HG02852 (cell line): Measurements from ENCODE around the gene MFF.

ENCODE experiments used
- ATAC-seq: cut with Tn5 transposase; IDR thresholded peaks from one replicate; pipeline ENCODE4 v1.9.1; 2021; ENCODE audit warnings: mild to moderate bottlenecking, moderate library complexity; ENCODE audit not compliant: unreplicated experiment

Gene MFF

DNA sequence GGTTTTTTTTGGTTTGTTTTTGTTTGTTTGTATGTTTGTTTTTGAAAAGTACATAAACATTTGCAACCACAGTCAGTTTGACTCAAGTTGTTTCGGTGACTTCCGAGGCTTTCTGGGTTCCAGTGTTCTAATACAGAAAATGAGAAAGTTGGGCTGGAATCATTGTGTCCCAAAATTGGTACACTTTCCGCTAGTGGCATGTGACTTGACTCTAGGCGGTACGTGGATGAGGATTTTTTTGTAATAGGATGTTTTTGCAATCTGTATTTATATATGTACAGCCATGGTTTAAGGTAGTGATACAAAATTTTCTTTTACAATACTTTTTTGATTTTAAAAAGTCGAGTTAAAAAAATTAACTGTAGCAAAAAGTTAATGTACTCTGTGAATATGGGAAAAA is 1.7 kb downstream of the MFF start:
- no peak for ATAC-seq

- ATAC-seq, result no peak
Observed at GRCh38 chr2:227335713-227336112, 10.7 kb downstream of the MFF start.

GRCh38 chr2:227337442-227337841 is 12.4 kb downstream of the MFF start:
- ATAC-seq, result no peak

DNA sequence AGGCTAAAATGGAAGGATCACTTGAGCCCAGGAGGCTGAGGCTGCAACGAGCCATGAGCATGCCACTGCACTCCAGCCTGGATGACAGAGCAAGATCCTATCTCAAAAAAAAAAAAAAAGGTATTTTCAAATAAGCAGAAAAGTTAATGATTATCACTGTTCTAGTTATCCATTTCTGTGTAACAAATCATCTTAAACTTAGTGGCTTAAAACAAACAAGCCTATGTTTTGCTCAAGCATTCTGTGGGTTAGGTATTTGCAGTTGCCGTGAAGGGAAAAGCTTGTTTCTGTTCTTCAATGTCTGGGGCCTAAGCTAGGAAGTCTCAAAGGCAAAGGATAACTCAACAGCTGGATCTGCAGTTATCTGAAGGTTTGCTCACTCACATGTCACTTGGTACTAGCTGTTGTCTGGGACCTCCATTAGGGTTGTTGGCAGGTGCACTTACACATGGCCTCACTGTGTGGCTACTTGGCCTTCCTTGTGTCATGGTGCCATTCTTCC is 14.1 kb downstream of the MFF start:
- no peak for ATAC-seq

GRCh38 chr2:227340106-227340505 is 15.1 kb downstream of the MFF start:
- ATAC-seq, result no peak

DNA sequence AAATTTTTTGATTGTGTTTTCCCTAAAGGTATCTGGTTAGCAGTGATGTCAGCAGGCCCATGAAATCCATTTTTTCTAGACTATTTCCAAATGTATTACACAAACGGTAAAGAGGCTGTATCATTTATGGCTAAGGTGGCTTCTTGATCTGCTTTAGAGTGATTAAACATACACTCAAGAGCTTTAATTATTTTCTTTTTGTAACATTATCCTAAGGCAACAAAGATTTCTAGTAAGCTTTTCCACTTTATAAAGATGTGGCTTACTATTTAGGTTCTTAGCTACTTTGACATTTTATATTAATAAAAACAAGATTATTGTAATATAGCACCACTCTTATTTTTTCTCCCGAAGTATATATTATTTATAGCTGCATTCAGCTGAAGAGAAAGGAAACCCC is 16.5 kb downstream of the MFF start:
- no peak for ATAC-seq

- no peak for ATAC-seq
Observed at GRCh38 chr2:227344231-227344630, 19.2 kb downstream of the MFF start.

DNA sequence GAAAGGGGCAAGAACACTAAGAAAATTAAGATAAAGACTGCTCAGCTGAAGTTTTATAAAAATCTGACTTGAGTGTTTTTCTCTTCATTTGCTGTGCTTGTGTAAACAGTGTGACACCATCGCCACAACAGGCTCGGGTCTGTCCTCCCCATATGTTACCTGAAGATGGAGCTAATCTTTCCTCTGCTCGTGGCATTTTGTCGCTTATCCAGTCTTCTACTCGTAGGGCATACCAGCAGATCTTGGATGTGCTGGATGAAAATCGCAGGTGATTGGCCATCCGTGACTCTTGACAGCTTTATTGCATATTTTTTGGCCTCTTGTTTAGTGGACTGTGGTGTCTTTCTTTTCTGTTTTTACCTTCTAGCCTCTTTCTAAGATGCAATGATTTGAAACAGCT is 22.1 kb downstream of the MFF start:
- ATAC-seq, result no peak

- no peak for ATAC-seq
Observed at GRCh38 chr2:227348324-227348723, 23.3 kb downstream of the MFF start.

GRCh38 chr2:227349989-227350612 is 25.1 kb downstream of the MFF start:
- ATAC-seq, result no peak

DNA sequence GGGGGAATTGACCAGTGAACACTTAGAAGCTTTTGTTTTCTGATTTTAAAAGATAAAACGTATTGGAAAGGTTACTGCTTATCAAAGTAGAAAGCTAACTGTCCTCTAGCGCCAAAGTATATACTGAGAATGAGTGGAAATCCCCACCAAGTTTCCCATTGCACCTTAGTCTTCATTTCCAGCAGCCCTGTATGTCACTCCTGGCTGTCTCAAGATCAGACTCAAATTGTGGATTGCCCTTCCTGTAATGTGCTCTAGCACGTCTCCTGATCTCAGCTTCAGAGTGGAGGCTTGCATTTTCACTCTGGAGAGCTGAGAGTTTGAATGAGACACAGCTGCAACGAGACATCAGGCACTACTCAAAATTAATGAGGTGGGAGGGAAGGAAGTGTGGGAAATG is 26.6 kb downstream of the MFF start:
- ATAC-seq, result peak; percentile 93

GRCh38 chr2:227360351-227360750 is 35.3 kb downstream of the MFF start:
- no peak for ATAC-seq

GRCh38 chr2:227363756-227364155 is 38.7 kb downstream of the MFF start:
- no peak for ATAC-seq

DNA sequence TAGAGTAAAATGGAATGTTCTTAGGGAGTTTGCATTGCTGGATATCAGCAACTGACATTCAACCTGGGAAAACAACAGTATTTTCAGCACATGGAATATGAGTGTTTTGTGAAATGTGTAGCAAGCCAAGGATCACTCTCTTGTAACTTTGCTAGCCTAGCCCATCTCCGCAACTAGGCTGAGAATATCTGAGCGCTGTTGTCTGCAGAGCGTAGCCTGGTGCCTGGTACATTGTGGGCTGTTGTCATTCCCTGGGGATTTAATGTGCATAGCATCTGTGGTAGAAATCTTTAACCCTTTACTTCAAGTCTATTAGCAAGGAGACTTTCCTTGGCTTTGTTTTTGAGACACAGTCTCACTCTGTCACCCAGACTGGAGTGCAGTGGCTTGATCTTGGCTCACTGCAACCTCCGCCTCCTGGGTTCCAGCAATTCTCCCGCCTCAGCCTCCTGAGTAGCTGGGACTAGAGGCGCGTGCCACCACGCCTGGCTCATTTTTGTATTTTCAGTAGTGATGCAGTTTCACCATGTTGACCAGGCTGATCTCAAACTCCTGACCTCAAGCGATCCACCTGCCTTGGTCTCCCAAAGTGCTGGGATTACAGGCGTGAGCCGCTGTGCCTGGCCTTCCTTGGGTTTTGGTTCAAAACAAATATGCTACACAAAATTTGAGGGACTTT is 39.7 kb downstream of the MFF start:
- peak; percentile 57 for ATAC-seq

GRCh38 chr2:227365833-227366232 is 40.8 kb downstream of the MFF start:
- ATAC-seq, result no peak

DNA sequence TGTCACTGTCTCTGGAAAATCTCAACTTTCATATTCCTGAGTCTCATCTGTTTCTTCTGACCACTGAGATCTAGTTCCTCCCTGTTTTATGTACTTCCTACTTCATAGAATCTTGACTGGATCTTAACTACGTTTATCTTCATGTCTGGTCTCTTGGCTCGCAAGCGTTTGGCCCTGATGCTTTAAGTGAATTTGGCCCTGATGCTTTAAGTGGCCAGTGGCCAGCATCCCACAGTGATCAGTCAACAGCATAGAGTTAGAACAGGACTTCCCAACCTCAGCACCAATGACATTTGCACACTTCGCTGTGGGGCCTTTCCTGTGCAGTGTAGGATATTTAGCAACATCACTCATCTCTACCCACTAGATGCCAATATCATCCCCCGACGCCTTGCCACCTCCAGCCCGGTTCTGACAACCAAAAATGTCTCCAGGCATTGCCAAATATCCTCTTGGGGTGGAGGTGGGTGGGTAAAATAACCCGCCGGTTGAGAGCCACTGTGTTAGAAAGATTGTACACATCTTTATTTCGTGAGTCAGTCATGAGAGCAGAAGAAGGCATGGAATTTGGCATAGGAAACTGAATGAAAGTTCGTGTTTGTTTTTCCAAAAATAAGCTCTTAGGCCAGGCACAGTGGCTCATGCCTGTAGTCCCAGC is 41.8 kb downstream of the MFF start:
- no peak for ATAC-seq

DNA sequence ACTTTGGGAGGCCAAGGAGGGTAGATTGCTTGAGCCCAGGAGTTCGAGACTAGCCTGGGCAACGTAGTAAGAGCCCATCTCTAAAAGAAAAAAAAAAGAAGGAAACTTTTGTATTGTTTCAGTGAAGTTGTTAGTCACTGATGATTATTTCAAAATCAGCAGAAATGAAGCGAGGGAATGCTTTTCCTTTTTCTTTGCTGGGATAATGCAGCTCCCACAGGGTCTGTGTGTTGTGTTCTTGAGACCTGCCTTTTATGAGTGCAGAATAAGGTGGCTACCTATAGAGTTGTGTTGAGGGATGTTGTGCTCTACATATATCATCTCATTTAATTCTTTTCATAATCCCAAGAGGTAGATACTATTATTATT is 42.4 kb downstream of the MFF start:
- no peak for ATAC-seq

DNA sequence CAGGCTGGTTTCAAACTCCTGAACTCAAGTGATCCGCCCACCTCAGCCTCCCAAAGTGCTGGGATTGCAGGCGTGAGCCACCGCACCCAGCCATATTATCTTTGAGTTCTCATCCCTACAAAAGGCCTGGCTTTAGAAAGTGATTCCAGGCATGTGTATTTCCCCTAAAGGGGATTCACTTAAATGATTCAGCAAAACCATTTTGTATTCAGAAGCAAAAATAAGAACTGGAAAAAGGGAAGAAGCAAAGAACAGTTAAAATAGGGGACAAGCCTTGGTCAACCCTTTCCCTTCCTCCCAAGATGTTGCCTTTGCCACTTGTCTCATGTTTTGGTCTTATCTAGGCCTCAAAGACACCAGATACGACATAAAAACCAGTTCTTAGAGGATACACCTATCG is 43.5 kb downstream of the MFF start:
- no peak for ATAC-seq

- no peak for ATAC-seq
Observed at GRCh38 chr2:227370092-227370491, 45.0 kb downstream of the MFF start.

- ATAC-seq, result no peak
Observed at GRCh38 chr2:227370791-227371312, 45.8 kb downstream of the MFF start.

GRCh38 chr2:227373389-227373788 is 48.3 kb downstream of the MFF start:
- ATAC-seq, result no peak

GRCh38 chr2:227374158-227374557 is 49.1 kb downstream of the MFF start:
- no peak for ATAC-seq
